GM12878 (cell line): ENCODE data around the gene PAOX. TPM values are rescaled to one million over a fixed set of nuclear protein-coding genes. Genes with fewer than 3 reads are reported as not detected.

Experiments
- ATAC-seq: fragments of 200-7000 bp; cut with Tn5 transposase; 3 replicates; pipeline ENCODE4 v1.9.1; 2020; ENCODE audit warnings: mild to moderate bottlenecking, moderate library complexity
- BruUV-seq: library from RNA; stranded (reverse); fragments of 400-500 nt; replicated peaks from 2 replicates; lab custom pipeline; 2021; lab: Mats Ljungman, UMichigan
- CTCF ChIA-PET: fragments of 300-600 bp; sonication (Branson Sonifier 250); formaldehyde crosslinking; extraction: SDS; loops from one replicate; lab custom pipeline; 2021; ENCODE audit warnings: inconsistent platforms; lab: Yijun Ruan, JAX
- POLR2A ChIA-PET: fragments of 350-600 bp; formaldehyde crosslinking; extraction: SDS; loops from one replicate; lab custom pipeline; 2021; ENCODE audit warnings: inconsistent platforms; lab: Charles Lee
- RAD21 ChIA-PET: fragments of 300-600 bp; sonication (Branson Sonifier 250); formaldehyde crosslinking; loops from one replicate; lab custom pipeline; 2023; ENCODE audit warnings: antibody characterized with exemption; ENCODE audit not compliant: unreplicated experiment; lab: Charles Lee
- SMC1A ChIA-PET: fragments of 300-600 bp; sonication (Branson Sonifier 250); formaldehyde crosslinking; loops from one replicate; lab custom pipeline; 2023; ENCODE audit not compliant: unreplicated experiment, uncharacterized antibody; lab: Charles Lee
- DNase-seq: peaks from one replicate; pipeline ENCODE4 v3.0.0-alpha.2; 2011; ENCODE audit warnings: low read depth, low spot score
- FAIRE-seq: peaks from 3 replicates; lab custom pipeline; 2011; peaks lifted over from hg19 to GRCh38; lab: Jason Lieb, UNC
- H2AFZ ChIP-seq: 2 replicates; pipeline ENCODE4 v1.6.0; 2011; ENCODE audit warnings: low read depth, low read length, control low read depth; ENCODE audit not compliant: control insufficient read depth
- H3K27ac ChIP-seq: 2 replicates; pipeline ENCODE4 v1.5.1; 2011; ENCODE audit warnings: control low read depth; ENCODE audit not compliant: control insufficient read depth, insufficient read depth
- H3K27me3 ChIP-seq, 2 experiments: replicated peaks in 1 of 2; 2 replicates each; pipeline versions ENCODE4 v1.6.0 to v1.6.1; 2011; ENCODE audit warnings: low read length in 1 of 2; ENCODE audit not compliant: control insufficient read depth in 2 of 2, insufficient read depth in 2 of 2
- H3K36me3 ChIP-seq, 2 experiments: 2 replicates each; pipeline ENCODE4 v1.5.1; 2011; ENCODE audit warnings: low read length in 1 of 2; ENCODE audit not compliant: control insufficient read depth in 2 of 2, insufficient read depth in 2 of 2
- H3K4me1 ChIP-seq: 2 replicates; pipeline ENCODE4 v1.6.1; 2011; ENCODE audit warnings: mild to moderate bottlenecking, low read length, moderate library complexity, mixed read lengths; ENCODE audit not compliant: control insufficient read depth, insufficient read depth
- H3K4me2 ChIP-seq: 2 replicates; pipeline ENCODE4 v1.6.0; 2011; ENCODE audit warnings: control low read depth; ENCODE audit not compliant: control insufficient read depth, insufficient read depth
- H3K4me3 ChIP-seq: fragments of 200-600 bp; sonication (generic); 2 replicates; pipeline ENCODE4 v1.5.1; 2016
- H3K79me2 ChIP-seq: 2 replicates; pipeline ENCODE4 v1.6.0; 2011; ENCODE audit warnings: low read length; ENCODE audit not compliant: control insufficient read depth, insufficient read depth
- H3K9ac ChIP-seq: 2 replicates; pipeline ENCODE4 v1.8.0; 2011; ENCODE audit warnings: low read length, control low read depth, mixed read lengths; ENCODE audit not compliant: control insufficient read depth, insufficient read depth
- H3K9me3 ChIP-seq: replicated peaks from 3 replicates; pipeline ENCODE4 v1.5.1; 2011; ENCODE audit warnings: mild to moderate bottlenecking, low read length; ENCODE audit not compliant: control insufficient read depth, insufficient read depth
- H4K20me1 ChIP-seq: 2 replicates; pipeline ENCODE4 v1.6.0; 2011; ENCODE audit not compliant: control insufficient read depth, insufficient read depth
- CREM ChIP-seq: IDR thresholded peaks from 2 replicates; pipeline ENCODE4 v1.6.1; 2014; ENCODE audit warnings: antibody characterized with exemption, low read depth
- DPF2 ChIP-seq: fragments of 450-650 bp; IDR thresholded peaks from 2 replicates; pipeline ENCODE4 v1.6.1; 2017; ENCODE audit warnings: mild to moderate bottlenecking
- GABPA ChIP-seq: IDR thresholded peaks from 2 replicates; pipeline ENCODE4 v1.6.1; 2014; ENCODE audit warnings: antibody characterized with exemption, low read depth, mild to moderate bottlenecking, inconsistent platforms
- HDGF ChIP-seq: fragments of 450-650 bp; IDR thresholded peaks from 2 replicates; pipeline ENCODE4 v1.6.1; 2016; ENCODE audit warnings: antibody characterized with exemption
- IRF5 ChIP-seq: fragments of 450-650 bp; IDR thresholded peaks from 2 replicates; pipeline ENCODE4 v1.6.1; 2017; ENCODE audit warnings: borderline replicate concordance
- MTA3 ChIP-seq: IDR thresholded peaks from 2 replicates; pipeline ENCODE4 v1.6.1; 2012; ENCODE audit warnings: low read length, inconsistent platforms, borderline replicate concordance
- NR2C2 ChIP-seq: IDR thresholded peaks from 2 replicates; pipeline ENCODE4 v1.6.1; 2011; ENCODE audit warnings: borderline replicate concordance, low read depth; ENCODE audit not compliant: control insufficient read depth, insufficient read length
- PAX5 ChIP-seq: IDR thresholded peaks from 2 replicates; pipeline ENCODE4 v1.6.1; 2011; ENCODE audit warnings: low read depth, low read length, borderline replicate concordance
- POLR2A ChIP-seq: IDR thresholded peaks from 2 replicates; pipeline ENCODE4 v1.6.1; 2011; ENCODE audit warnings: low read depth, mild to moderate bottlenecking, low read length
- SMARCA5 ChIP-seq: fragments of 450-650 bp; IDR thresholded peaks from 2 replicates; pipeline ENCODE4 v1.6.1; 2017; ENCODE audit warnings: mild to moderate bottlenecking
- SREBF2 ChIP-seq: IDR thresholded peaks from 2 replicates; pipeline ENCODE4 v1.6.1; 2012; ENCODE audit warnings: mild to moderate bottlenecking, low read length
- USF2 ChIP-seq: IDR thresholded peaks from 2 replicates; pipeline ENCODE4 v1.6.1; 2011; ENCODE audit warnings: low read depth, low read length, improper control_type of control experiment, borderline replicate concordance
- ZNF24 ChIP-seq: fragments of 450-650 bp; IDR thresholded peaks from 2 replicates; pipeline ENCODE4 v1.6.1; 2017; ENCODE audit warnings: antibody characterized with exemption, mild to moderate bottlenecking
- WGBS: methylation state at CpG from one replicate; pipeline ENCODE4 v1.1.6; 2016; ENCODE audit warnings: low lambda C conversion rate; ENCODE audit not compliant: insufficient replicate concordance, insufficient coverage; ENCODE audit errors: missing lambda C conversion rate; 5-methylcytosine and 5-hydroxymethylcytosine counted together
- in situ Hi-C: fragments of 300-500 bp; cut with MboI; formaldehyde crosslinking; loops from 9 replicates; pipeline ENCODE4 v1.14.3; 2018; ENCODE audit warnings: mixed read lengths
- intact Hi-C: fragments of 100-400 bp; cut with micrococcal nuclease; formaldehyde crosslinking; loops from one replicate; pipeline ENCODE4 v1.14.2; 2022; ENCODE audit not compliant: unreplicated experiment
- polyA plus RNA-seq, 11 experiments: library from polyadenylated mRNA; depleted of rRNA in 4 of 11; unstranded in 6 of 11; stranded (reverse) in 5 of 11; fragments of >200 nt; fragmentation: Nextera tagmentation in 4 of 11; fragmentation: Illumina TruSeq in 1 of 11; extraction: Ambion mirVana in 4 of 11; extraction: Trizol in 1 of 11; gene quantifications; 1 replicate in 1 of 11; 2 replicates in 10 of 11; pipeline versions ENCODE4 v1.2.1 to v1.2.3, GENCODE V29; 2011 to 2016; ENCODE audit warnings: inconsistent platforms in 2 of 11, missing spikeins in 2 of 11, low read depth in 1 of 11
- total RNA-seq, 4 experiments: library from RNA; depleted of rRNA in 3 of 4; stranded (reverse); fragments of >200 nt in 3 of 4; fragmentation: Illumina TruSeq in 1 of 4; extraction: Trizol in 1 of 4; gene quantifications; 2 replicates each; pipeline versions ENCODE4 v1.2.1 to v1.2.3, GENCODE V29; 2013 to 2021

Gene PAOX
- total and polyA plus RNA-seq, 10 of the 15 experiments (the other 5 are each of a cell fraction or from before 2014, with no cell fraction given) = 1.2 to 22.2 (median 10.5) TPM

GRCh38 chr10:133338080-133339071 lies 40.7 kb upstream of the PAOX start:
- Histone ChIP-seq H3K4me1 (no peaks in the 10 kb centered on the region), H3K9ac (no peak overlapping the region), H3K4me3 (no peak overlapping the region), H4K20me1 (no peaks in the 10 kb centered on the region), H3K27me3 (peaks cover 5 to 9% of the 10 kb centered on the region in 2 experiments), H3K9me3 (no peaks in the 10 kb centered on the region; the same call in 2 of the 3 replicates), H3K27ac (no peak overlapping the region), H2AFZ (no peak overlapping the region), H3K36me3 (no peaks in the 10 kb centered on the region), H3K4me2 (no peak overlapping the region), H3K79me2 (no peaks in the 10 kb centered on the region)
- ATAC-seq (no peak), DNase-seq (no peak), FAIRE-seq (no peak)
- RAD21 ChIA-PET = no interaction called here
- CTCF ChIA-PET = no interaction called here
- intact Hi-C loops (no loop called here), in situ Hi-C loops (no loop called here)
- POLR2A ChIA-PET = no interaction called here
- no TSS peak for BruUV-seq
- no peak for TF ChIP-seq ZNF24
- no peak for TF ChIP-seq NR2C2
- TF ChIP-seq POLR2A = no peak
- WGBS = 51% methylated on average over 10 of the region's 10 CpGs
- SMC1A ChIA-PET = no interaction called here

- Histone ChIP-seq H3K9ac (no peak overlapping the region), H3K79me2 (no peaks in the 10 kb centered on the region), H3K27me3 (peaks cover 4 to 9% of the 10 kb centered on the region in 2 experiments), H3K36me3 (no peaks in the 10 kb centered on the region), H3K4me1 (no peaks in the 10 kb centered on the region), H4K20me1 (no peaks in the 10 kb centered on the region), H3K27ac (no peak overlapping the region)
- in situ Hi-C loops = no loop called here
- FAIRE-seq (no peak), ATAC-seq (no peak)
- RAD21 ChIA-PET = no interaction called here
- POLR2A ChIA-PET = no interaction called here
- CTCF ChIA-PET = no interaction called here
- TF ChIP-seq PAX5 (no peak), USF2 (no peak), DPF2 (no peak), HDGF (no peak), CREM (no peak), MTA3 (no peak), GABPA (no peak), SREBF2 (no peak), SMARCA5 (no peak), IRF5 (no peak)
- TF ChIP-seq, all 136 proteins: peak for 0
- Histone ChIP-seq H3K9me3 (no peaks in the 10 kb centered on the region; the same call in 2 of the 3 replicates), H2AFZ (no peak overlapping the region), H3K4me3 (no peak overlapping the region), H3K4me2 (no peak overlapping the region)
- BruUV-seq = no TSS peak
- no peak for DNase-seq
- intact Hi-C loops = no loop called here
- 82% methylated on average over 13 of the region's 13 CpGs for WGBS
- SMC1A ChIA-PET = no interaction called here
These were observed 39.2 kb upstream of the PAOX start for GRCh38 chr10:133339708-133340380.
